DND-41 (cell line): ENCODE measurements around the gene PLCB4.

Experiments used
- EZH2 ChIP-seq: IDR thresholded peaks from 3 replicates; pipeline ENCODE4 v1.6.1; 2012; ENCODE audit warnings: borderline replicate concordance, low read depth, mild to moderate bottlenecking, moderate library complexity, low read length, inconsistent platforms; ENCODE audit not compliant: severe bottlenecking
- TF ChIP-seq, protein P1 (sequence below): IDR thresholded peaks from 2 replicates; pipeline ENCODE4 v1.5.1; 2012; ENCODE audit warnings: borderline replicate concordance, low read length, moderate library complexity, mild to moderate bottlenecking; ENCODE audit not compliant: poor library complexity, severe bottlenecking; ENCODE audit errors: extremely low read depth

DNA sequence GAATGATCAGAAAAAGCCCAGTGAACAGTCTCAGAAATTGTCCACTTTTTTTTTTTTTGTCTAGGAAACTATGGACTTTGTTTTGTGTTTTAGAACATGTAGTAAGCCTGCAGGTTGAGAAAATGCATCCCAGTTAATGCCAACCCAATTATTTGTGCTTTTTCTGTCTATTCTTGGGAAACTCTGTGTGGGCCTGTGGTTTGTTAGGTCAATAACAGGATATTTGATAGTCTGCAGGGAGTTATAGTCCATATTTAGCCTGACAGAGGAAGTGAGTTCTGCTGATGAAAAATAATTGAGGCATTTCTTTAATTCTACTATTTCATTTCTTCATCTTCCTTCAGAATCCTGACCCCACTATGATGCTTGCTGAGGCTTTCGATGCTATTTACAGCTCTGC, 291.5 kb downstream of the PLCB4 start:
- TF ChIP-seq, protein P1, sequence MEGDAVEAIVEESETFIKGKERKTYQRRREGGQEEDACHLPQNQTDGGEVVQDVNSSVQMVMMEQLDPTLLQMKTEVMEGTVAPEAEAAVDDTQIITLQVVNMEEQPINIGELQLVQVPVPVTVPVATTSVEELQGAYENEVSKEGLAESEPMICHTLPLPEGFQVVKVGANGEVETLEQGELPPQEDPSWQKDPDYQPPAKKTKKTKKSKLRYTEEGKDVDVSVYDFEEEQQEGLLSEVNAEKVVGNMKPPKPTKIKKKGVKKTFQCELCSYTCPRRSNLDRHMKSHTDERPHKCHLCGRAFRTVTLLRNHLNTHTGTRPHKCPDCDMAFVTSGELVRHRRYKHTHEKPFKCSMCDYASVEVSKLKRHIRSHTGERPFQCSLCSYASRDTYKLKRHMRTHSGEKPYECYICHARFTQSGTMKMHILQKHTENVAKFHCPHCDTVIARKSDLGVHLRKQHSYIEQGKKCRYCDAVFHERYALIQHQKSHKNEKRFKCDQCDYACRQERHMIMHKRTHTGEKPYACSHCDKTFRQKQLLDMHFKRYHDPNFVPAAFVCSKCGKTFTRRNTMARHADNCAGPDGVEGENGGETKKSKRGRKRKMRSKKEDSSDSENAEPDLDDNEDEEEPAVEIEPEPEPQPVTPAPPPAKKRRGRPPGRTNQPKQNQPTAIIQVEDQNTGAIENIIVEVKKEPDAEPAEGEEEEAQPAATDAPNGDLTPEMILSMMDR, result no peak
- no peak for TF ChIP-seq EZH2
